Colon (tissue), 2 donors: ENCODE data around the gene SH3GL1.

Experiments used
- FAIRE-seq: peaks from 2 replicates; lab custom pipeline; 2012; peaks lifted over from hg19 to GRCh38; lab: Jason Lieb, UNC
- donor health status: control.
- donor health status: control.

The SH3GL1 gene

DNA sequence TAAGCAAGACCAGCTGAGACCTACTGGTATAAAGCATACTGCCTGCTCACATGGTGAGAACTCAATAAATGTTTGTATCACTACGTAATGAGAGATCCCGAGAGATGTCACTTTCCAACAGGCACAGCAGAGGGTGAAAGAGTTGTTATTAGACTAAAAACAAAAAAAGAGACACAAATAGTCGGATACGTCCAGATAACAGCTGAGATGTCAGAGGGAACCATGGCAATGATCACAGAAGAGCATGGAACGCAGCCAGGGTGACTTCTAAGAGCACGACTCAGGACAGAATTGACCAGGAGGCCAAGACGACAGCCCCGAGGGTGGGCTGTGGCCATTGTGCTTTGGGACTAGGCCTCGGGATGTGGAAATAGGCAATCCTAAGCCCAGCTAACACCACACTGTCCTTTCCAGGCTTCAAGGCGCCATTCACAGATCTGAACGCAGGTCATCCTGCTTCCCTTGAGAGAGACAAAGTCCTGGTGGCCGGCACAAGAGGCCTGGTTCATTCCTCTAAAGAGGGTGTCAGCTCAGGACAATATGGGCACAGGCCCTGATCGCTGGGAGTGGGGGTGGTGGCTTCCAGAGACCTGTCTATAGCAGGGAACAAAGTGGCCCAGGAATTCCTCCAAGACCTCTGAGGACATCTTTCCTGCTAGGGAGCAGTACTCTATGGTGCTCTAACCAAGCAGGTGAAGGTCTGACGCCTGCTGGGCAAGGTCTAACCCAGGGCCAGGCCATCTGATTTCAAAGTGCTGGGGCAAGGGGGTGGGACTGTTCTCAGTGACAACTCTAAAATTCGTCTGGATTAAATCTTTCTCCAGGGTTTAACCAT lies 3.2 kb downstream of the SH3GL1 start:
- FAIRE-seq = no peak

DNA sequence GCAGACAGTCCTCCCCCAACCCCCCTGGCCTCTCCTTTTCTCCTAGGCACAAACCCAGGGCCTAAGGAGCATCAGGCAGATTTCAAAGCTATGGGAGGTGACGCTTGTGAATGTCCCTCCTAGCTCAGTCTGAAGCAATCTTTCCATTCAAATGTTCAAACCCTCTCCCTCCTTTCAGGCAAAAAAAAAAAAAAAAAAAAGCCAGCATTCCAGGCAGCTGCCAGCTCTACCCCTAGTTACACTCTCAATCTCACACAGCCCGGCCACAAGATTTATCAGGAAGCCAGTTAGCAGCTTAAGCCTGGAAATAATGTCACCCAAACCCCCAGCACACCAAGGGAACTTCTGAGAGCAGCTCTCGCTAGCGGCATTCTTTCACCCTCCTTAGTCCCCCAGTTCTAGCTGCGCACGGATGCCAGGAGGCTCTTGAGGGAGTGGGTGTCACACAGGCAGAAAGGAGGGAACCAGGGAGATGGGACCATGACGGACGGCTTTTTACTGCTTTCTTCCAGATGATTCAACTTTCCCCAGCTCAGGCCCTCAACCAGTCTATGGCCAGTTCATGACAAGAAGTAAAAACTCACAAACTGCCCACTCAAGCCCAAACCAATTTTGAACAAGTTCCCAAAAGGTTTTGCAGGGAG lies 6.3 kb downstream of the SH3GL1 start:
- FAIRE-seq = no peak

DNA sequence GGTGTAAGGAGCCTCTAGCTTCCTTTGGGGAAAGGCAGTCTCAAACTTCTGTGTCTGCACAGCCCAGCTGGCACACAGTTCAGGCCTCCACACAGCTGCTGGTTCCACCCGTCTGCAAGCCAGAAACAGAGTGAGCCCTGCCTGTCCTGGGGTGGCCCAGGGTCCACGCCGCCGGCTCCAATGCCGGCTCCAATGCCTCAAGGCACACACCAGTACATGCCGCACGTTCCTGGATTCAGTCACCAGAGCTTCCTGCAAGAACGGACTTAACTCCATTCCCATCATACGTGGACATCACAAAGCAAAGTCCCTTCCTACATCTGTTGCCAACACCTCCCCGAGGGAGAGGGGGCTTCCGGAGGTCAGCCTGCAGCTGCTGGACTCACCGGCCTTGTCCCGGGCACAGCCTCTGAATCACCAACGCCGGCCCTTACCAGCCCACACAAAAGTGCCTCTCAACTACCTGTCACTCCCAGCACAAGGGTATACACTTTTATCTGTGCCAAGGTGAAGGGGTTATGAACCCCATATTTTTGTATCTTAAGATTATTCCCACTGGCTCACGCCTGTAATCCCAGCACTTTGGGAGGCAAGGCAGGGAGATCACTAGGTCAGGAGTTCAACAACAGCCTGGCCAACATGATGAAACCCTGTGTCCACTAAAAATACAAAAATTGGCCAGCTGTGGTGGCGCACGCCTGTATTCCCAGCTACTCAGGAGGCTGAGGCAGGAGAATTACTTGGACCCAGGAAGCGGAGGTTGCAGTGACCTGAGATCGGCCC lies 8.5 kb downstream of the SH3GL1 start:
- no peak for FAIRE-seq

DNA sequence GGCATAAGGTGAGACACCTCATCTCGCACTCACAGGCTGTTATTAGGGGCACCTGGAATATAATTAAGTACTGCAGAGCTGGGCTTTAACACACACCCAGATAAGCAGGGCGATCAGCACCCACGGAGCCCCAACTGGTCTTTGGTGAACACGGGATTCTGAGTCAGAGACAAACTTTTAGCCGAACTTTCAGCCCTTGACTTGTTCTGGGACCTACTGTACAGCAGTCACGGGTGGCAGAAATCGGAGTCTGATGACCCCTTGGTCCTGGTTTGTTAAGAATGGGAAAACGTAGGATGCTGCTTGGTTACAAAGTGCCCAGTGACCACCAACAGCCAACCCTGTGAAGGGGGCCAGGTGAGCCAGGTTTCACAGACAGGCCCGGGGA lies 9.0 kb downstream of the SH3GL1 start:
- FAIRE-seq = no peak

DNA sequence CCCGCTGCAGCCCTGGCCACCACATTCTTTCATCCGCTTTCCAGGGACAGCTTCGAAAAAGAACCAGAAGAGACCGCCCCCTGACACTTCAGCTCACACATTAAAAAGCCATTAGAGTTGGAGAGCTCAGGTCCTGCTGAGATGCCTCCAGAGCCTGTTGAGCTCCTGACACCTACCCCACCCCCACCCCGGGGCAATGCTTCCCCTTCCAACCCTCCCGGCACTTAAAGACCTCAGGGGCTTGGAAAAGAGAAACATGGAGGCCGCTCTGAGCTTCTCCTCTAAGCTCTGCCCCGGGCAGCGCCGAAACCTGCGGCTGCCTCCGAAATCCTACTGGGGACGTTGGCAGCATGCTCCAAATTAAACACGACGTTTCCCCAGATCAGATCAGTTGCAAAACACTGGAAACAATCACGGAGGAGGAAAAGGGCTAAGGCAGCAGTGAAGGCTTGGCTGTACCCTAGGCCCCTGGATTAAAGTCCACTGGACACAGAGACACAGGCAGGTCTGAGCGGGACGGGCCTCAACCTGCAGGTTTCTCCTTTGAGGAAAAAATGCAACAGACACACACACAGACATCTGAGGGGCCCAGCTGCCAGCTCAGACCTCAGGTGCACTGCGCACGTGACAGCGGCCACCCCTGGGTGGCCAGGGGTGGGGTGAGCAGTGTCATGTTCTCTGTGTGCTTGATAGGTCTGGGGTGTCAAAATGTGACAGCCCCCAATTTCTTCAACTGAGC lies 9.6 kb downstream of the SH3GL1 start:
- FAIRE-seq = no peak

DNA sequence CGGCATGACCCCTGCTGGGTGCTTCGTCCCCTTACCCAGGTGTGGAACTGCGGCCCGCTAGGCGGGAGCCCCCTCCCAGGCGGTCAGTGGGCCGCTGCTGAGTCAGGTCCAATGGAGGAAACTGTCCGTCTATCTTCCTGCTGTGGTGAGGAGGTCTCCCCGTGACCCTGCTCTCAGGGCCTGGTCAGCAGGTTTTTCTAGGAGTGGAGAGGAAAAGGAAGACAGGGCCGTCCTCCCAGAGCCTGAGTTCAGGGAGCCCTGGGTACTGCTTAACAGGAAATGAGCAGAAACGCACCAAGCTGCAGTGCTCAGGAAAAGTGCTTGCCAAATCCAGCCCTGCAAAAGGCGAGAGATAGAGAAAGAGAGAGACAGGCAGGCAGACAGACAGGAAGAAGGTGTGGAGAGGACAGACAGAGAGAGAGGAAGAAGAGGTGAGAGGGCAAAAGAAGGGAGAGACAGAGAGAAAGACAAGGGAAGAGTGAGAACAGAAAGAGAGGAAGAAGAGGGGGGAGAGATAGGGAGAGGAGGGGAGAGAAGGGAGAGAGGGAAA lies 10.3 kb downstream of the SH3GL1 start:
- FAIRE-seq = no peak

DNA sequence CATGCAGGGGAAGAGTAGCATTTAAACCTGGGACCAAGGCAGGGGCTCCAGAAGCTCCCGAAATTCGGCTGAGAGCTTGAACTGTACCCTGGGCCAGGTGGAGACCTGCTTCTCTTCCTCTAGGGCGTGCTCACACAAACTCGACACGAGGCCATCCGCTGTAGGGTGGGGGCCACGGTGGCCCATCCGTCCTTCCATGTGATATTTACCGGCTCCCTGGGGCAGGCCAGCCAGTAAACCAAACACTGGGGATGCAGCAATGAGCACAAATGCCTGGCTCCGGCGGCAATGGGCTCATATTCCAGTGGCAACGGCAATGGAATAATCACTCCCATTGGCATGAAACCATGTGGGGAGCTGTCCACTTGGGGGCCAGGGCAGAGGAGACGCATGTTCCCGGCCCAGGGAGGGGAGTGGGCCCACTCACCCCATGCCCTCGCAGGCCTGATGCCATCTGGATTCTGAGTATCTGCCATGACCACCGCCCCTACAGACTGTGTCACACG lies 10.8 kb downstream of the SH3GL1 start:
- FAIRE-seq = no peak

DNA sequence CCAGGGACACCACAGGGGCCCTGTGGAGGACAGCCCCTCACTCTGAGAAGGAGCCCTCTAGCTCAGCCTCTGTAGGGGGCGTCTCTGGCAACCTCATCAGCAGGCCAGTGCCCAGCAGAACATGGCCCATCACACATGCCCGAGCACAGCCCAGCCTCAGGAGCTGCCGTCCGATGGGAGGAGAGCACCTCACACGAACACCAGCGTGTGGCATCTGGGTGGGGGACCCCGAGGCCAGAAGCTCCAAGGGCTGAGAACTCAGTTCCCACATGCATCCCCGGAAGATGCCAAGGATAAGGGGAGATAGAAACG lies 11.3 kb downstream of the SH3GL1 start:
- FAIRE-seq = no peak

DNA sequence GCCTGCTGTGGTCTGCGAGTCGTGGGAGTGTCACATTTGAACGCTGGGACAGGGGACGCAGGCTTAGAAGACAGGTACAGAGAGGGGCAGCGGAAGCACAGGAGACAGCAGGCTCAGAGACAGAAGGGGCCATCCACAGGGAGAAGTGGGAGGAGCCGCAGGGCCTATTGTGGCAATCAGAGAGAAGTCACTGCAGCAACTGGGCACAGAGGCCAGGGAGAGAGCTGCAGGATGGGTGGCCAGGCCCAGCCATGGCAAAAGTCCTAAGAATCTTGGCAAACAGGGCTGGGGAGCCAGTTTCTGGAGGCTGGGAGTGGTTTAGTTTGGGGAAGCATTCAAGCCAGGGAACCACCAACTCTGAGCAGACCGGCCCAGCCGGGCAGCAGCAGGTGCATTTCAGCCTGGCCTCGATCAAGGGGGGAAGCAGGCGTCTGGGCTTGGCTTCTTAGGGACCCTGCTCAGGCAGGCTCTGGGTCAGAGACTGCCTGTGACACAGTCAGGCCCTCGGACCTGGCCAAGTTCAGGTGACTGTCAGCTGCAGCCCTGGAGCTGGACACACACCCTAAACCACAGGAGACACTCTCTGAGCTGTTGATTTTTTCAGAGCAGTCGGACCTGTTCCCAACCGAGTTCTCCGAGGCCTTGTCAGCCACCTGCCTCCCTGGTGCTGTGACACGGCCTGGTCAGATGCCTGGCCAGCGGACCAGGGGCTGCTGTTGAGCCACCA lies 11.8 kb downstream of the SH3GL1 start:
- no peak for FAIRE-seq

DNA sequence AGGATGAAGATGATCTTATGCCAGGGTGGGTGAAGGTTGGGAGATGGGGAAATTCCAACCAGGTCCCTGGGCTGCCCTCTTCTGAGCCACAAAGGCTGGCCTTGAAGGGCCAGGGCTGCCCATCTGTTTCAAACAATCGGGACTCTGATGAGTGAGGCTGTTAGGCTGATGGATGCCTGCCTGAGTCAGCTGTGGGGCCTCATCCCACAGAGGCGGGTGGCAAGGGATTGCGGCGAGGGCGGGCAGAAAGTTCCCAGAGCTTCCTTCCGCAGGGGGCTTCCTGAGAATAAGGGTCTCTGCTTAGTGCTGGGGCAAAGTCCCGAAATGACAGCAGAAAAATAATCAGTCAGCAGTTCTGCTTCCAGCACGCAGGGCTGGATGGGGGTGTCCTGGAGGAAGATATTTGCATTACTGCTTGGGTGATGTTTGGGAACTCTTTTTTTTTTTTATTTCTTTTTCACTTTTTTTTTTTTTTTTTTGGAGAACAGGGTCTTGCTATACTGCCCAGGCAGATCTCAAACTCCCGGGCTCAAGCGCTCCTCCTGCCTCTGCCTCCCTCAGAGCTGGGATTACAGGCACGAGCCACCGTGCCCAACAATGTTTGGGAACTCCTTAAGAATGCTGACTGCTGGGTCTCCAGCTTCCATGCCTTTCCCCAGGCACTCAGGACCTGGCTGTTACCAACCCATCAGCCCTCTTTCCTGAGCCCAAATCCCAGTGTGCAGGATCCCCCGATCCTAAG lies 14.1 kb downstream of the SH3GL1 start:
- FAIRE-seq = no peak

DNA sequence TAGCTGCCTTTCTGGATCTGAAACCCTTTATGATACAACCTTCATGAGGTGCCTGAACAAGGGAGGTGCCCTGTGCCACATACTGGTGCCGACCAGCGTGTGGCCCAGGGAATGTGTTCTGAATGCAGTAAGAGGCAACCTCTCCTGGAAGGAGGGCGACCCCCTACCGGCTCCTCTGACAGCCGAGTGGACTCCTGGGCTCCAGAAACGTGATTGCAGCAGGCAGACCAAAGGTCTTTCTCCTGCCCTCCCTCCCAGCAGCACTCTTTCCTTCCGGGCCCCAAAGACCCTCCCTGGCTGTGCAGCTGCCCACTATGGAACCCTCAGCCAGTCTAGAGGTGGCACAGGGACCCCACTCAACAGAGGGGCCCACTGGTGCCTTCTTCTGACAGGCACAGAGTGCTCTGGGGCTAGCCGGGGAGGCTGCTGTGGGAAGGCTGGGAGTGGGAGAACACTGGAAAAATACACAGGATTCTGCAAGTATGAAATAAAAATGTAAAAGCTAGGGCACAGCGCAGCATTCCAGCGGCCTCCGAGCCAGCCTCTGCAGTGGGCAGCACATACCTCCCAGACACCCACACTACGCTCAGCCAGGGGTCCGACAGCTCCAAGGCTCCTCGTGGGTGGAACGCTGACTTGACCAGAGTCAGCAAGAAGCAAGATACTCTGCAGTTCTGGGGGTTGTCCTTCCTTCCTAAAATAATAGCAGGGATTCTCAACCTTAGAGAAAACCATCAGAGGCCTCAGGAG lies 14.9 kb downstream of the SH3GL1 start:
- no peak for FAIRE-seq

DNA sequence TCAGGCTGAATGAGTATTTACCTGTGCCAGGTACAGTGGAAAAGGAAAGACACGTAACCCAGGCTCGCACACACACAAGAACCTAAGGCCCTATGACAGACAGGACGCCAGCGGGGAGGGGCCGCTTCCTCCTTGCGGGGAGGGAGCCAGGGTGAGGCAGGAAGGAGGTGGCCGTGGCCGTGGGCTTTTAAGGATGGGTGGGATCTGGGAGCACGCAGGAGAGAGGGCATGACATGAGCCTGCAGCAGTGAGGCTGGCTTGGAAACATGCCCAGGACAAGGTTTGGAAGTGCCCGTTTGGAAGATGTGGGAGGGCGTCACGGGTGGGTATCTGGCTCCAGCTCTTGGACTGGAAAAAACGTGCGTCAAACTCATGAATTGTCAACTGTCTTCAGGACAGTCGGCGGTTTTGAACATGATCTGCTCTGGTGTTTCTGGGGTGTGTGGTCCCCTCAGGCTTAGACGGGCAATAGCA lies 20.1 kb downstream of the SH3GL1 start:
- no peak for FAIRE-seq

DNA sequence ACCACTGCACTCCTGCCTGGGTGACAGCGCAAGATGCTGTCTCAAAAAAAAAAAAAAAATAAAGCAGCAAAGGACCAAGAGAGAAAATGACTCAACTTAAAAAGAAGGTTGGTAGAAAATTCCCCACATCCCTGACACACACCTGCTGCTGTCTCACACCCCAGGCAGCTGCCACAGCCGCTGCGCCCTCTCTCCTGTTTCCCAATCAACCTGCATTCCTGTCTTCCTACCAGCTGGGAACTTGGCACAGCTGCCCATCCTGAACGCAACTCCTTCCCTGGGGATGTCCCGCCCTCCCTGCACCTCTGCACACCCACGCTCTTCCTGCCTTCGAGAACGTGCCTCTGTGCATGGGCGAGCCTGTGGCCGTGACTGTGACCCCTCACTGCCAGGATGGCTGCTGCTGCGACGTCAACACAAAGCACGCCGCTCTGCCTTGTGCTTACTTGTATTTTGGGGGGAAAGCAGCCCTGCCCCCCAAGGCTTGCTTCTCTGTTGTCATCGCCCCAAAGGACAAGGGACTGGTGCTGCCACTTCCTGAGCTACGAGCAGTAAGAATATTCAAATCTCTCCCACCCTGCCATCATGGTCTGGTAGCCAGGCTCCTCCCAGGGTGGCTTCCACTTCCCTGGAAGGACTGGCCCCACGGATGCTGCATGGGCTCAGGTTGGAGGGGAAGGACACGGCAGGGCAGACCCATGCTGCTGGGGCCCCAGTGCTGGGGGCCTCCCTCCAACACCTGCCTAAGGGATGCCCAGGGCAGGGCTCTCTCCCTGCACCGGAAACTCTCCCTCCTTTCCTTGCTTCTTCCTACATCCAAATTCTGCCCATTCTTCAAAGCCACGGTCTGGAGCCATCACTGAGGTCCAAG lies 20.7 kb downstream of the SH3GL1 start:
- no peak for FAIRE-seq

DNA sequence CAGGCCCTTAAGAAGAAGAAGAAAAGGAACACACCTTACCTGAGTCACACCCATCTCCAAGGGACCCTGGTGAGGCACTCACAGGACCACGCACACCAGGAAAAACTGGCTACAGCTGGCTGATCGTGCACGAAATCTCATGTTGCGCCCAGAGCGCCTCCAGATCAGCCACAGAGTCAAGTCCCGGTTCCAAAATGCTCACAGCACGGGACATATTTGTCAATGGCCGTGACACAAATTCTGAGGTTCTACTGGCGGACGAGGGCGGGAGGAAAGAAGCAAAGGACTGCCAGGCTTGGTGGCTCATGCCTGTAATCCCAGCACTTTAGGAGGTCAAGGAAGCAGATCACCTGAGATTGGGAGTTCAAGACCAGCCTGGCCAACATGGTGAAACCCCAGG lies 21.5 kb downstream of the SH3GL1 start:
- FAIRE-seq = no peak

DNA sequence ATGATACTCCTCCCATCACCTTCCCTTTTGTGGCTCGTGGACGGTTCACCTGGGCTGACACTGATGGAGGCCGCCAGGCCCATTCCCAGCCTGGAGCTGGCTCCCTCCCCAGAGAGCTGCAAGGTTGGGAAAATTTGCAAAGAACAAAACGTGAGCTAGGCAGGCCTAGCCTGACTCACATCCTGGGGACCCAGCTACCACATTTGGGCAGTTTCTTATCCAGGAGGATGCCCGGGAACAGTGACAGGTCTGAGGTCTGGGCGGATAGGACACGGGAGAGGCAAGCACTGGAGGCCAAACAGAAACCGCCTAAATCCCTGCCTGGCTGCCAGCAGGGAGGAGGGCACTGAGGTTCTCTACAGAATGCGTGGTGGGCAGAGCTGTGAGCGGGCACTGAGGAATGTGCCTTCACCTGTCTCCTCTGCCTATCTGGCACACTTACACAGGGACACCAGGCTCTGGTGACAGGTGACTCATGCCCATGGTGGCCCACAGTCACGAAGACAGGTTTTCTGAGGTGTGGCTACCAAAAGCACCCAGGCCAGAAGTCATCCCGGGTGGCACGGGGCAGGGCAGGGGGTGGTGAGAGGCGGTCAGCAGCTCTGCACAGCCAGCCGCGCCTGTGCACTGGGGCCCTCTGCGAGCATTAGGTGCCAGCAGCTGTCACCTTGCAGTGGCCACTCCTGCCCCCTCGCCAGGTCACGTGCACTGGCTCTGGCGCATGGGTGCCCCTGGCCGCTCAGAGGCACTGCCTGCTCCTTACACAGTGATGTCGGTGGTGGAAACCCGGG lies 23.2 kb downstream of the SH3GL1 start:
- no peak for FAIRE-seq

DNA sequence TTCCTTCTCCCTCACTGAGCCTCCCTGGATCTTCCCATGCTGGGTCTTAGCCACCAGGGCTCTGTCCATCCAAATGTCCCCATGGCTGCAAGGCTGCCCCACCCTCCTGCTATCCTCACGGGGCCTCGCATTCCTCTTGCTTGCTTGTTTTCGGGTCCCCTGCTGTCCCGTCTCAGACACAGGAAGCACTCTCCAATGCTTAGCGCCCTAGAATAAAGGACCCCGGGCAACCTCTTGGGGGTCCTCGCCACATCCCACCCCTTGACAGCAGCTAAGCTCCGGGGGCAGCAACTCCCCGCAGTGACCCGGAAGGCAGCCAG lies 23.7 kb downstream of the SH3GL1 start:
- FAIRE-seq = no peak

DNA sequence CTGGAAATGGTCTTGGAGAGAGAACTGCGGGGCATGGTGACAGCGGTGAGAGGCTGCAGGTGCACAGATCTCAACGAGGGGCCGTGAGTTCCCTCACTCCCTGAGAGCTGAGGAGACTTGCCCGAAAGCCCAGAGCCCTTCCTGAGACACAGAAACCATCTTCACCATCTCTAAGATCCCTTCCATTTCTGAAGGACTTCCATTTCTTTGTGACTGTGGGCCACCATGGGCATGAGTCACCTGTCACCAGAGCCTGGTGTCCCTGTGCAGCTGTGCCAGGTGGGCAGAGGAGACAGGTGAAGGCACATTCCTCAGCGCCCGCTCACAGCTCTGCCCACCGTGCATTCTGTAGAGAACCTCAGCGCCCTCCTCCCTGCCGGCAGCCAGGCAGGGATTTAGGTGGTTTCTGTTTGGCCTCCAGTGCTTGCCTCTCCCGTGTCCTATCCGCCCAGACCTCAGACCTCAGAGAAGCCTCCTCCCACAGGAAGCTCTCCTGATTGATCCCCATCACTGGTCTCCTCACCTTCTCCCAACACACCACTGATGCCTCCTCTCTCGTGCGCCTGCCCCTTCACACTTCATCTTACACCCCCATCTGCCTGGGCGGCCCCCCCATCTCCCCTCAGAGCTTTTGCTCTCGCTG lies 24.2 kb downstream of the SH3GL1 start:
- no peak for FAIRE-seq
